Heart left ventricle (tissue), 13 donors: ENCODE measurements around the gene SMAD3.

Source experiments
- CTCF ChIP-seq, 12 donors: fragments of 200-600 bp; sonication (generic) in 4 of 12; IDR thresholded peaks; one replicate each; pipeline versions ENCODE4 v1.5.0 to v1.8.0; 2018 to 2022; ENCODE audit warnings: antibody characterized with exemption in 12 of 12, mild to moderate bottlenecking in 5 of 12
- POLR2A ChIP-seq, 2 donors: fragments of 450-650 bp; IDR thresholded peaks; one replicate each; pipeline ENCODE4 v1.6.1; 2017; ENCODE audit warnings: antibody characterized with exemption in 2 of 2, mild to moderate bottlenecking in 2 of 2, moderate library complexity in 2 of 2
- donor health status: ischemic (EF 13 %, LVEDD 7.1; RV severe dilation, severe dysfunction).
- donor health status: DM: no; HTN: yes; CAD: no.
- donor health status: DM: no; HTN: no; CAD: no.
- donor health status: ischemic (EF 25% LVEDD 6.9; RV normal size, moderate dysfunction).
- donor health status: ischemic (EF 25% LVEDD 5.7; RV mildly dilated, moderate dysfunction).
- donor health status: ischemic (EF 35%, LVEDD 5.7; RV mildly dilated, moderate dysfunction).
- donor health status: nonischemic (EF 11% LVEDD 7.7; RV severe dilation, severe dysfunction).
- donor health status: DM: yes; HTN: yes; CAD: no.
- donor health status: PGD.
- donor health status: ischemic (EF 29% LVEDD 5.4; RV normal size, mild dysfunction).
- donor health status: nonischemic (EF 23%, LVEDD 6.1; RV moderate dilation, normal function).

DNA sequence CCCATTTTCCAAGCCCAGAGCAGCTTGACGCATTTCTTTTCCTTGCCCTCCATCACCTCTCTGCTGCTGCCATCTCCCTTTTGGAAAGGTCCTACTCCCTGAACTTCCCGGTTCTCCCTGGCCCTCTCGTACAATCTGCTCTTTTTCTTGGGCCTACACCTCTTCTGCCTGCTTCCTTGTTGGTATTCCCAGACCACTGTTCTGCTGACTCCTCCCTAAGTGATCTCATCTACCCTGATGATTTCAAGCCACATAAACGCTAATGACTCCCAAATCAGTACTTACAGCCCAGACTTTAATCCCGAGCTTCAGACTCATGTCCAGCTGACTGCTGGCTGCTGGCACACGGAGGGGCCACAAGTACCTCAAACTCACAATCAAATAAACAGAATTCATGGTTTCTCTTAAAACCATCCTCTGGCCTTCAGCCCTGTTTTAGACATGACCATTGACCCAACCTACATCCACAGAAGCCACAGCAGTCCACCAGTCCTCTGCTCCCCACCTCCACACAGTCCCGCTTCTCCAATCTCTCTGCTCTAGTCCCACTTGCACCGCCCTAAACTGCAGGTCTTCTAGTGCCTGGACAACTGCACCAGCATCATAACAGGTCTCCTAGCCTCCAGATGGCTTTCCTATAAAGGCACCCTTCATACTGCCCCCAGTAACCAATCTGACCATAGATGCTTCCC, 131.4 kb downstream of the SMAD3 start:
- no peak for TF ChIP-seq CTCF (IDR thresholded peaks at IDR 0.05)
- no peak for TF ChIP-seq POLR2A (IDR thresholded peaks at IDR 0.05)
